SK-N-MC (cell line): ENCODE results near the gene TNNT3.

ENCODE experiments used
- EZH2 ChIP-seq: fragments of 200-600 bp; sonication (generic); IDR thresholded peaks from one replicate; pipeline ENCODE4 v1.6.1; 2017; ENCODE audit warnings: antibody characterized with exemption
- FOXP2 ChIP-seq: optimal IDR thresholded peaks from 2 replicates; pipeline ENCODE3; 2011; ENCODE audit warnings: mild to moderate bottlenecking, moderate library complexity; ENCODE audit not compliant: insufficient read depth; ENCODE audit errors: extremely low read length, control extremely low read depth
- POLR2AphosphoS5 ChIP-seq: IDR thresholded peaks from 2 replicates; pipeline ENCODE4 v1.6.1; 2012; ENCODE audit warnings: mild to moderate bottlenecking, low read depth, low read length, borderline replicate concordance

- TF ChIP-seq EZH2 (no peak), POLR2AphosphoS5 (no peak), FOXP2 (no peak)
These were observed 44.2 kb upstream of the TNNT3 start for GRCh38 chr11:1875093-1875850.
